ENCODE results near the gene DIP2C. TPM values are rescaled to one million over a fixed set of nuclear protein-coding genes. Genes with fewer than 3 reads are reported as not detected.

DIP2C gene
- total RNA-seq, 1 donor from 2014 or later: 38.5 TPM

DNA sequence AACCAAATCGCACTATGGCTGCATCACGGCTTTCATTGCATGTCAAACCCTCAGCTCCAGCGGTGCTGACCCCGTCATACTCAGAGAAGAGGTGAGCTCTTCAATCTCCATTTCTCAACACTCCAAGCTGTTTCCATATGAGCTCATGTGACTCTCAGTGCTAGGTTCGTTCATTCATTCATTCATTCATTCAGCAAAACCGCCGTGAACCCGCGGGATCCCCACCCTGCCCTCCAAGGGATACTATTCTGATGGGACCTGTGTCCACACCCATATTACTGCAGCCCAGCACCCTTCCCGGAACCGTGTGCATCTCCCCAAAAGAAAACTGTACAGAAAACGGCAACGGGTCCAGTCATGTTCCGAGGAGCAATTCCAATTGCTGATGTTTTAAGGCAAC lies 184.7 kb downstream of the DIP2C start:
- no peak for DNase-seq (ENCODE audit: low spot score)

DNA sequence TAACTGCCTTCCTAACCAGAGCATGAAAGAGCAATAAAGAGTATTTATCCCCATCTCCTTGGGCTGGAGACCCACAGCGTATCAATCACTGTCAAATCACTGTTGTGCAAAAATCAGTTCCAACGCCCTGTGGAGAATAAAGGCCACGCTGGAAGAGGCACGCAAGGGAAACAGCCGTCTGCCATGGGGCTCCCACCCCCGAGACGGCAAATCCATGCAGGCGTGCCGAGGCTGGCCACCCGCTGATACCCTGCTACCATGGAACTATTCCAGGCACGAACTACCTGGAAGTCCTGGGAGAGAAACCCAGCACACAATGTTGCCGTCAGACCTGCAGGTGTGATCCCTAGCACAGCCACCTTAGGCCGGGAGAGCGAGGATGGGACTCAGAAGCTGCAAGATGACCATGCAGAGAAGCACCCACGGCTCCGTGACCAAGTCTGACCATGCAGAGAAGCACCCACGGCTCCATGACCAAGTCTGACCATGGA lies 185.3 kb downstream of the DIP2C start:
- DNase-seq (ENCODE audit: low spot score): no peak

DNA sequence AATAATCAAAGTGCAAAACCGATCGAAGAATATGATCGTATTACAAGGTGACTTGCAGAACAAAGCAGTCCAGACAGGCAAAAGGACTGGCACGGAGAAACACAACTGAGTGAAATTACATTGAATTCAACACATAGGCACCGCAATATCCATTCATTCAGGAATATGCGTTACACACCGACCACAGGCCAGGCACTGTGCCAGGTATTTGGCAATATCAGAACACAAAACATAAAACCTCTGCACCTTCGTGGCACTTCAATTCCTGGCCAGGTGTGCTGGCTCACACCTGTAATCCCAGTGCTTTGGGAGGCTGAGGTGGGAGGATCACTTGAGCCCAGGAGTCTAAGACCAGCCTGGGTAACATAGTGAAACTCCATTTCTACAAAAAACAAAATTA lies 187.9 kb downstream of the DIP2C start:
- peak; percentile 45 for DNase-seq (ENCODE audit: low spot score)

DNA sequence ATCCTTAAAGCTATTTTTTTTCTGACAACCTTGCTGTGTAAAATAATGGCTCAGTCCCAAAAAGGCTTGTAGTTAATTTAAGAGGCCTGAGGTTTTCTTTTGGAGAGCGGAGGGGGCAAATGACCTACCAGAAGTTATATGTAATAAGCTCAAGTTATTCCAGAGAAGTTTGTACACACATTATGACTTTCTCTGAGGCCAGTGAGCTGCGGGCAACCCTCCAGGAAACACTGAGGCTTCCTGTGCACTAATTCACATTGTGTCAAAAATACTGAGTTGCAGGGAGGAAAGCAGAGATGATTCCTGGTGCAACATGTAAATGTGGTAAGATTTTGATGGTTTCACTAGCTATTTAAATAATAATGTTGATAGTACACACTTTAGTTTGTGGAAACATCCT lies 188.6 kb downstream of the DIP2C start:
- DNase-seq (ENCODE audit: low spot score): peak; percentile 37

DNA sequence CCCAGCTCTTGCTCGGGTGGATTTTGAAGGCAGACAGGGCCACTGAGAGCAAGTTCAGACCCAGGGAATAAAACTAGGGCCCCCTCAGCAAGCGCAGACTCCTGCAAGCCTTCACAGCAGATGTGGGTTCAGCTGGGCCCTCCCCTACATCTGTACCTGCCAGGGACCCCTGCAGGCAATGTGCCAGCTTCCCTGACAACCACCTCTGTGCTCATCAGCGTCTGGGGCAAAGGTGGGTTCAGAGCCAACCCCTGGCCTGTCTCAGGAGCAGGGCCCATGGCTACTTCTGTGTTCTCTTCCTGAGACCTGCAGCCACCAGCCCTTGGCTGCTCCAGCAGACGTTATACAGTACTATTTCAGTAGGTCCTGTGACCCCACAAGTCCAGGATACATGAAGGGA lies 189.5 kb downstream of the DIP2C start:
- peak; percentile 68 for DNase-seq (ENCODE audit: low spot score)

DNA sequence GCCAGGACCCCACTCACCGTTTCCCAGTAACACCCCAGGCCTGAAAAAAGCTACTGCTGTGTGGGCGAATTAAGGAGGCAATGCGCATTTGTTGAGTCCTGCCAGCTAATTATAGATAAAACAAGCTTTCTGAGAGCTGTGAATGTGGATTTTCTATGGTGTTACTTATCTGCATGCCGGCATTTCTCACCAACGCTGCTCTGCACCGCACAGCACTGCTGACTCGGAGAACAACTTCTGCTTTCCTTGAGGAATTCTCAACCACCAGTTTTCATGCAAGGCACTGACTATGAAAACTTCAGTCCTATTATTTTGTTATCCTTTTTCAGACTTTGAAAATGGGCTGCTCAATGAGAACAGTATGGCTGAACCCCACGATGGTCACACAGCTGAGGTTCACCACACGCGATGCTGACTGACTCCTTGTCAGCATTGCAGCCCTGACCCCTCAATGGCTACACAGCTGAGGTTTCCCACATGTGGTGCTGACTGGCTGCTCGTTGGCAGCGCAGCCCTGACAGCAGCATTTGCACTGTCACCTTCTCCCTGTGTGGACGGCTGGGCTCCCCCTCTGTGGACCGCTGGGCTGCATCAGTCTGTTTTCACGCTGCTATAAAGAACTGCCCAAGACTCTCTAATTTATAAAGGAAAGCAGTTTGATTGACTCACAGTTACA lies 190.6 kb downstream of the DIP2C start:
- DNase-seq (ENCODE audit: low spot score): no peak

DNA sequence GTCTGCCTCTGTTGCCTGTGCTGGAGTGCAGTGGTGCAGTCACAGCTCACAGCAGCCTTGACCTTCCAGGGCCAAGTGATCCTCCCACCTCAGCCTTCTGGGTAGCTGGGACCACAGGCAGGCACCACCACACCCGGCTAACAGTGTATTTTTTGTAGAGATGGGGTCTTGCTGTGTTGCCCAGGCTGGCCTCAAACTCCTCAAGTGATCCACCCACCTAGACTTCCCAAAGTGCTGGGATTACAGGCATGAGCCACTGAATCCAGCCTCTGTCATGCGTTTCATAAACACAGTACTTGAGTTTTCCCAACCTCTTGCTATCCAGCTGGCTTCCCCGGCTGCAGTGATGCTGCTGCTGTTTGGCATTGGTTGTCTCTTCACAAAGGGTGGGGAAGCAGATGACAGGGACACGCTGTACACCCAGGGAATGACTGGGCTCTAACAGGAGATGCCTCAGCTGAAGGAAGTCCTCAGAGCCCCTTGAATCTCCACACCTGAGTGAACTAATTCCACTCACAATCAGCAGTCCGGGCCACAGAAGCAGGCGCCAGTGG lies 191.5 kb downstream of the DIP2C start:
- DNase-seq (ENCODE audit: low spot score): no peak

DNA sequence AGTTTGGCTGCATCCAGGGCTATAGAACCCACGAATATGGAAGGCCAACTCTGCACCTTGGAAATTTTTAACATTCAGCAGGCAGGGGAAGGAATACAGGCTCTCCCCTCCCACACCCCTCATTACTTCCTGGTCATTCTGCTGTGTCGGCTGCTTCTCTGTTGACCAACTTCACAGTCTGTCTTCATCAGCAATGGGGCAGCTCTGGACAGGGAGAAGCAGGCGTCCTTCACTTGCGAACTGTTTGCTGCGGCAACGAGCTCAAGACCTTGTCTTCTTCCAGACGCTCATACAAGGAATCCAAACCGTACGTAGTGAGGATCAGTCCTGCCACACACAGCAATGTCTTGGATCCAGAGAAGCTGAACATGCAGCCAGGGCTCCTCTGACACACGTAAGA lies 192.2 kb downstream of the DIP2C start:
- no peak for DNase-seq (ENCODE audit: low spot score)

DNA sequence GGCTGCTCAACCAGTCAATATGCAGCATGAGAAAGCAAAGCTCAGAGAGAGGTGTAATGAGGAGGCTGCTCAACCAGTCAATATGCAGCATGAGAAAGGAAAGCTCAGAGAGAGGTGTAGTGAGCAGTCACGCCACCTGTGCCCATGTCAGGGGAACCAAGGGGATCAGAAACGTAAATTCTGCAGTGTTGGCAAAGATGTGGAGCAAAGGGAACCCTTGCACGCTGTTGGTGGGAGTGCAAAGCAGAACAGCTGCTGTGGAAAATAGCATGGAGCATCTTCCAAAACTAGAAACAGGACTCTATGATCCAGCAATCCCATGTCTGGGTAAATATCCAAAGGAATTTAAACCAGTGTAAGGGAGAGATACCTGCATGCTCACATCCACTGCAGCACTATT lies 194.9 kb downstream of the DIP2C start:
- no peak for DNase-seq (ENCODE audit: low spot score)

DNA sequence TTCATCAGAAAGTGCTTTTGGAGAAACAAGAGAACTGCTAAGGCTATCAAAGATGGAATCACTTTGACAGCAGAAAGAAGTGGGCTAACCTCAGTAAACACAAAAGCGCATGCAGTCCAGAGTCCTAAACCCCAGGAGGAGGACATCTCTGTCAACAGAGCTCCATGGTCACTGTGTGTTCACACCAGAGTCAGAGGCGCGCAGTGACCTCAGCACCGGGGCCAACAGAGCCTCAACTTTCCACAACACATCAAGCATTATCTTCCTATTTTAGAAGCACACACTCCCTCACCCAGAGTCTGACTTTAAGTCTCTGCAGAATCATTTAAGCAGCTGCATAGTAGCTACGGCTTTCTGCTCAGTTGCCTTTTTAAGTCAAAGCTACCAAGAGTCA lies 195.3 kb downstream of the DIP2C start:
- no peak for DNase-seq (ENCODE audit: low spot score)

DNA sequence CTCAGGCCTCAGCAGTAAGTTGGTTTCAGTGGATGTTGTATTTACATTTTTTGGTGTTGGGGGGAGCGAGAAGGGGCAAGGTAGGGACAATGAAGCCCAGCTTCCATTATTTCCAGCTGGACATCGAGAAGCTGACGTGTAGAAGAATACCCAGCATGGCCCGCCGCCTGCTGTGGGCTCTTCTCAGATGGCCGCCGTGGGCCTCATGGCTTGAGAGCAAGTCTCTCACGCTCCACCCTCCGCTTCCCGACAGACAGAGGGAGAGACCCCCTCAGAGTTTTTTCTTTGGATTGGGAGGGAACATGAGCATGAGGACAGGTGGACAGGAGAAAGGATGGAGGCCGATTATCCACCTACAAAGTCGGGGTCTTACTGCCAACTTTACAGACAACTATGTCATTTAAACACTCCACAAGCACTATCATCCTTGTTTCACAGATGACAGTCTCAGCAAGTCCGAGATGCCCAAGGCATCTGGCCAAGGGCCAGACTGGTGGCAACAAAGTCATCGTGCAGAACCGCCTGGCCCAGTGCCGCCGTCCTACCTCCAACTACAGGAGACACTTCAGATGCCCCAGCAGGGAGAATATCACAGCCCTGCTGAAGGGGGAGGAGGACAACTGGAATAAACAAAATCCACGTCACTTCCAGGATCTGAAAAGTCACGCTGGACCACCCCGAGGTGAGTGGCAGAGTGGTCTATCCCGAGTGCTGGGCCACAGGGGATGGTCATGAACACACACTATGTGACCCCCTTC lies 195.9 kb downstream of the DIP2C start:
- no peak for DNase-seq (ENCODE audit: low spot score)

DNA sequence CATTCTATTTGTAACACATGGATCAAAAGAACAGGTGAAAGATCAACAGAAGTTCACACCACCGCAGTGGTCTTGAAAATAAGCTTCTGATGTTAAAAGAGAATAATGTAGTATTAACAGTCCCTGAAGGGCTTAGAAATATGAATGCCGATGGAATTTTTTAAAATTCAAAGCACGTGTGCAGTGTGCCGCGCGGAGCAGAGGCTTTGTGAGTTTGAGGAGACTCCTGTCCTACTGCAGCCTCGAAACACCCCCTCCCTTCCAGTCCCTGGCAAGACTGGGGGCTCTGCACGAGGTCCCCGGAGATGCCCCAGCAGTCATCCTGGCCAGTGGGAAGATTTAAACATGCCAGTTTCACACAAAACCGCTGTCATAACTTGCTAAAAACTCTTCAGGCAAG lies 196.6 kb downstream of the DIP2C start:
- DNase-seq (ENCODE audit: low spot score): no peak

DNA sequence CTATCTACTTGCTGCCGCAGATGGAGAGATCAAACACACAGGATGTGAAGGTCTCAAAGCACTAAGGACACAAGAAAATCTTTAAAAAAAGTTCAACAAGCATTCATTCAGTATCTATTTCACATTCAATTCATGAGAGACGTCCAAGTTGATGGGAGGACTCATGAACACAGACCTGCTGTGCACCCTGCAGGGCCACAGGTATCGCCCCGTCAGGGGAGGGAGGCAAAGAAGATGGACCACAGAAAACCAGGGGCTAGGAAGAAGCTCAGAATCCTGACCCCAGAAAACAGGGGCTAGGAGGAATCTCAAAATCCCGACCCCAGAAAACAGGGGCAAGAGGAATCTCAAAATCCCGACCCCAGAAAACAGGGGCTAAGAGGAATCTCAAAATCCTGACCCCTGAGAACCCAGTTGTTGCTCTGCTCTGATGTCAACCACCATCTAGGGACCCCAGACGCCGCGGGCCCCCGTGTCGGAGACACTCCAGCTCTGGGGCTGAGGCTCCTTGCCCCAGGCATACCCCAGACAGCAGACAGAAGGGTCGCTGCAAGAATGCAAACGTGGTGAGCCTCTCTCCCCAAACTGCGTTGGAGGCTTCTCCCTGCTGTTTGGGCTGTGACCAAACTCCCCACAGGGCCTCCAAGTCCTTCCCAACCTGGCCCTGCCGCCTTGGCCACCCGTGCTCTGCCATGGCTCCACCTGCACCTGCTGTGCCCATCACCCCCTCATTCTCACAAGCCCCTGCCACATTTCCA lies 197.6 kb downstream of the DIP2C start:
- no peak for DNase-seq (ENCODE audit: low spot score)

DNA sequence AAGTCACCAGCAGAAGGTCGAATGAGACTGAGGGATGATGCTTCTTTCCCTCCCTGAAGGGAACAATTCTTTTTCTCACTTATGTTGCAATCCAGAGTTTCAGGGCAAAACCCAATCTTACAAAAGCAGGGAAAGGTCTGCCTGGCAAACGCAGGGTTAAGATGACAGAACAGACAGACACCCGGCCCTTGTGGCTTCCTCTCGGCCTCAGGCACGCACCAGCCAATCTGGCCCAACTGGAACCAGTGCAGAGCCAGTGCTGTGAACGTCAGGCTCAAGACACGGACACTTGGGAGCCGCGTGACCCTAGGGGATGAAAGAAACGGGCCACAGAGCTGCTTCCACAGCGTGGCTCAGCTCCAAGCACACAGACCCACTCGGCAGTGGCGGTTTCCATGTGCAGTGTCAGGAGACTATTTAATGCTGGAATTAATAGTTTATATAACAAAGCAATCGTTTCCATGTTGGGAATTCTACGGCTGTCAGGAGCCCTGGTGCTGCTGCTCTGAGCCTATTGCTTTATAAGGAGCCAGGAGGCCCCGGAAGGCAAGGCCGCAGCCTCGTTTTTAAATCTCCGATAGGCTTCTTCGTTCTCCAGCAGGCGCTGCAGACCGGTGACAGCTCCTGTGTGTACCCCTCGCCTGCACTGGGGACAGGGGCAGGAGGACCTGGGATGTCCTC lies 198.4 kb downstream of the DIP2C start:
- DNase-seq (ENCODE audit: low spot score): peak; percentile 79

DNA sequence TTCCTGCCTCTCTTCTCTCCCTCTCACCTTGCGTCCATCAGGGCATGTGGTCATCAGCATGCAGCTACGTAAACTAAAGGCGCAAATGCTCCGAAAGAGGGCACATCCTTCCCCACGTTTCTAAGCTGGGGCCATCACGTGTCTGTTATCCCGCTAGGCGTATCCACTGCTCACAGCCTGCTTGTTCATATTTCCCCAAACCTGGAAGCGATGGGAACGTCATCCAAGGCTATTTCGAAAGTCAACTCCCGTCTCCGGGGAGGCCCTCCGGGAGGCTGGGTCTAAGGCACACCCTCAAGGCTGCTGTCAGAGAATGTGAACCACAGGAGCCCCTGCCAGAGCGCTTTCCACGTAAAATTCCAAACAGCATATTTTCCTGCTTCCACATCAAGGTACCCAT lies 199.2 kb downstream of the DIP2C start:
- peak; percentile 88 for DNase-seq (ENCODE audit: low spot score)

DNA sequence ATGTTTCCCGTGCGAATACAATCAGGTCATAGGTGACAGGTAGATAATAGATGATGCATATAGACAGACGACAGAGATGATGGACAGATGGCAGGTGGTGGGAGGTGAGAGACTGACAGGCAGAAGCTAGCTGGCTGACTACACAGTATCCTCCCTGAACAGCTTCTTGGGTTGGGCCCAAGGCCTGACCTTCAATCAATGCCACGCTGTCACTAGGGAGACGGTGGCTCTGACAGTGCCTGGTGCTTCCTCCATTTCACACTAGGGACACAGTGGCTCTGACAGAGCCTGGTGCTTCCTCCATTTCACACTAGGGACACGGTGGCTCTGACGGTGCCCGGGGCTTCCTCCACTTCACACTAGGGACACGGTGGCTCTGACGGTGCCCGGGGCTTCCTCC lies 200.1 kb downstream of the DIP2C start:
- peak; percentile 43 for DNase-seq (ENCODE audit: low spot score)

DNA sequence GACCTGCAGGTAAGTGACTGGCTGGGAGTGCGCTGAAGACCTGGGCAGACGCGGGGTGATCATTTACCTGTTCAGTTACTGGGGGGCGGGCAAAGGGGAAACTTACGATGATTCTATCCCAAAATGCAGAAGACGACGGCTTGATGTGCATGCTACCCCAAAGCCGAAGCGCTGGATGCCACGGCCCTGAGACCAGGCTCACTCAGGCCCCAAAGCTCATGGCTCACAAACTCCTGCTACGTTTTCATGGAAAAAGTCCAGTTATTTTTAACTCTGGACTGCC lies 200.6 kb downstream of the DIP2C start:
- peak; percentile 72 for DNase-seq (ENCODE audit: low spot score)

DNA sequence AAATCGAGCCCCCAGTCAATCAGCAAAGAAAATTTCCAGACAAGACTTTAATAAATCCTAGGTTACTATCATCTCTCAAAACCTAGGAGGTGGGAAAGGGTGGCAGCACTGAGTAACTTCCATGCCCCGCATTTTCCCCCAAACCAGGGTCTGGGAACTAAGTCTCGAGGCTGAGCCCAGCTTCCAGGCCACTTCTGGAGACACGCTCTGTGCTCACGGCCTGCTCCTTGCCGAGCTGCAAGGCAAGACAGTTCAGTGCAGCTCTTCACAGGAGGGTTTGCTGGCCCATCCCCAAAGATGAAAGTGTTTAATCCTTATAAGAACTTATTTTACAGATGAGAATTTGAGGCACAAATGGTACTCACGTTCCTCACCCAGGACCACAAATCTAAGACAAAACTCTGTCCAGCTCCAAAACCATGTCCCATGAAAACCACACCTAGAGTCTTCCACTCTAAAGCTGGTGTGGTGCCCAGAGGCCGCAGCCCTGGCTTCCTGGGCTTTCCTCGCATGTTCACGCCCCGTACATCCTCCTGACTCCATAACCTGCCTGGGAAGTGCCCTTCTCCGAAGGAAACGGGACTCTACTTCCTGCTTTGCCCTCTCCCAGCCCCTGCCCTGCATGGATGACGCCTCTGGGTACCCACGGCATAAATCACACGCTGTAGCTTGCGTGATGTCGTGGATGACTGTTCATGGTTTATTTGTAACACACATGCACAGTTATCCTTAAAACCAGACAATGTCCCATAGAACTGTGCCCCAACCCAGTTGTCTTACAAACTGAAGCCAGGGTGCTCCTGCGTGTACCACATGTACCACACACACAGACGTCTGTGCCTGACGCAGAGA lies 201.2 kb downstream of the DIP2C start:
- peak; percentile 84 for DNase-seq (ENCODE audit: low spot score)

DNA sequence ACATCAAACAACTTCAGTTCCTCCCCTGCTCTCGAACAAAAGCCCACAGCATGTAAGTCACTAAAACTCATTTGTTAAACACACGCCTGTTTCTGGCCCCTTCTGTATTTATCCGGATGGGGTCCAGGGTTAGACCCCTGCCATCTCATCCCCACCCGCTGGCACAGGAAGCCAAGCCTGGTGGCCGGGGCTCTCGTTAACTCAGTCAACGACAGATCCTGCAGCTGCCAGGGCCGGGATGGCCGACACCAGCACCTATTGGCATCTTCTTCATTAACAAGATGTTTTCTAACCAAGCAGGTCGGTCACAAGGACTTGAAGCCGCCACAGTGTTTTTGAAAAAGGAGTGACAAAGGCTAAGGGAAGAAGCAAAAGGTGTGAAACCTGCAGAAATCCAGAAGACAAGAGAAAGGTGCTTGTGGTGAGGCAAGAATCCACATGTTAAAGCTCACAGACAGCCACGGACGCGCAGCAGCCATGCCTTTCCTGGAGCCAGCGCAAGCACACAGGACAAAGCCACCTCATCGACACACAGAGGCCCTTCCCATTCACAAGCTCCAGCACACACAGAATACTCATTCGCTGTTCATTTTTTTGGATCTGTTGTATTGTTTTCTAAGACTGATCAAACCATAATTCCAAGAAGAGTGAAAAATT lies 202.7 kb downstream of the DIP2C start:
- peak; percentile 73 for DNase-seq (ENCODE audit: low spot score)

DNA sequence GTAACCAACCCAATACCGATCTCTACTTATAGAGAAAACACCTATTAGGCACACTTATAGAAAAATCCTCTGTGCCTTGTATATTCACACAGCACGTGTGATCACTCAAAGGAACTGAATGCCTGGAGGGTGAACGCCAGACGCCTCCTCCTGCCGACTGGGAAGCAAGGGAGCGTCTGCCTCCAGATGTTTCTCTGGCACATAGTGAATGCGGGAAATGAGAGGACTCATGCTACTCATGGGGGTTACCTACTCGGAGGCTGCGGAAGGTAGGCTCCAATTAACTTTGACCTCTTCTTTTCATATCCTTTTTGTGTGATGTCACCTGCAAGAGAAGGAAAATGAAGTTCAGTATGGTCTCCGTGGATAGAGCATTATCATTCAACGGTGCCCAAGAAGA lies 203.3 kb downstream of the DIP2C start:
- peak; percentile 67 for DNase-seq (ENCODE audit: low spot score)
